ENCODE data around the gene NOS1AP.

Gene NOS1AP

GRCh38 chr1:162137179-162137960, 67.9 kb downstream of the NOS1AP start:
- DNase-seq (ENCODE audit: low read depth, low spot score): no peak

GRCh38 chr1:162138112-162138511, 68.6 kb downstream of the NOS1AP start:
- DNase-seq (ENCODE audit: low read depth, low spot score): no peak

GRCh38 chr1:162138599-162139181, 69.2 kb downstream of the NOS1AP start:
- no peak for DNase-seq (ENCODE audit: low read depth, low spot score)

DNA sequence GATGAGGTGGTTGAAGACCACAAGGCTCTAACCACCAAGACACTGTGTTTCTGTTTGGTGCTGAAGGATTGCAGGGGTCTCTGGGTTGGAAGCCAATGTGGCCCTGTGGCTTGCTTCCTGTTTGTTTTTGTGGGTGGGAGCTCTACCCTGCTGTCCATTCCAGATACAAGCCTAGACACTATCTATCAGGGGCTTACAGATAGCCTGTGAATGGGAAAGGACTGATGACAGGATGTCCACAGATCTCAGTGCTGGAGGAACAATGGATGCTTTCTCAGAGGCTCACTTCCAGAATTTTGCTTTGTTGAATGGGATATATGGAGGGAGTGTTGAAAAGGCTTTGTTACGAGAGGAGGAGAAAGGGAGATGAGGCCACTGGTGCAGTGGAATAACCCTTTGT, 69.7 kb downstream of the NOS1AP start:
- no peak for DNase-seq (ENCODE audit: low read depth, low spot score)

DNA sequence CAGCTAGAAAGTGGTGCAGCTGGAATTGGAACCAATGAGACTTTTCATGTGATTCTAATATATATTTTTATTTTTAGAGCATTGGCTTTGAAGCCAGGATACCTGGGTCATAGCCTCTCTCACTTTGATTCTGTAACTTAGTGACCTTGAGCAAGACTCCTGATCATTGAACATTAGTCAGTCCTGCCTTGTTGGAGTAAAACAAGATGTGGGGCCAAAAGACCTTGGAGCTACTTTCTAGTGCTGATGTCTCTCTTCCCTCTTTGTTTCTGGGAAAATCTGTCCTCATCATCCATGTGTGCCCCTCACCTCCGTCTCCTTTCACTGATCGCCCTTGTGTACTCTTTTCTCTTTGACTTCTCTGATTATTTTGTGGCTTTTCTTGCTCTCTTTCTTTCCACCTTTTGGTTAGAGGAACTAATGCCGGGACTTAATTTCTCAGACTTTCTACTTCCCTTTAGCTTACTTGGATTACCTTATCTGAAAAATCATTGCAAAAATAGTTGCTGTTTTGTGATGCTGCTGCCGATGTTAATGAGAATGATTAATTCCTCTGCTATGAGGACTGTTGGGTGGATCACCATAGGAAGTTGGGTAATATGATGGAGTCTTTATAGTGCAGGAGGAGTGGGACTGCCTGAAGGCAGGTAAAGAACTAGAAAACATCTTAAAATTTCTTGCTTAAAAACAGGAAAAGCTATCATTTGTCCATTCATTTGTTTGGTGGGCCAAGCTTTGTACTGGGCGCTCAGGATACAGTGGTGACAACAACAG, 72.0 kb downstream of the NOS1AP start:
- DNase-seq (ENCODE audit: low read depth, low spot score): no peak

DNA sequence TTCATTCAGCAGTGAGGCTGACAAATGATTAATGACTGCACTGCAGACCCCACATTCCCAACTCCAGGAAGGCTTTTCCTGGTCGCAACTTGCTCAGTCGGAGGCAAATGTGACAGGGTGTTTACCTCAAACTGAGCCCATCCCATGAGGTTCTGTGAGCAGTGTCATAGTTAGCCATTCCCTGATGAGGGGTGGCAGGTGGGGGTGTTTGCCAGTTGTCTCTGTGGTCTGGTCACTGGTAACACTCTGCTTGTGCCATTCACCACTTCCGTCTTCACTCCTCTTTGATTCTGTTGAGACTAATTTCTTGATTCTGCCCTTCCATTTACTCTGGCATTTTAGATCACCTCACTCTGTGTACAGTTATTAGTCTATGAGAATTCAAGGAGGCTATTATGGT, 73.5 kb downstream of the NOS1AP start:
- DNase-seq (ENCODE audit: low read depth, low spot score): no peak

DNA sequence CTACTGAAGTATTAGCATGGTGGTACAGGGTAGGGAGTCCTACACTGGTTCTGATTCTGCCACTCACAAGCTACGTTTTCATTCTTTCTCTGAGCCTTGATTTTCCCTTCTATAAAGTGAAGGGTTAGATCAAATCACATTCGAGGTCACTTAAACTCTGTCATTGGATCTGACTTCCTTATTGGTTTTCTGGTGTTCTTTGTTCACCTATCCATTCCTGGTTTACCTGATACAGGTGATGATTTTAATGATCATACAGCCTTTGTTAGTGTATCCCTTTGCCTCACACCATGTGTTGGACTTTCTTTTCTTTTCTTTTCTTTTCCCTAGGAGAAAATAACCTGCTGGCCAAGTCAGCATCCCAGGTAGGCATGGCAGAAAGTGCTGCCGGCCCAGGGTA, 74.8 kb downstream of the NOS1AP start:
- no peak for DNase-seq (ENCODE audit: low read depth, low spot score)

GRCh38 chr1:162144853-162145252, 75.4 kb downstream of the NOS1AP start:
- no peak for DNase-seq (ENCODE audit: low read depth, low spot score)

DNA sequence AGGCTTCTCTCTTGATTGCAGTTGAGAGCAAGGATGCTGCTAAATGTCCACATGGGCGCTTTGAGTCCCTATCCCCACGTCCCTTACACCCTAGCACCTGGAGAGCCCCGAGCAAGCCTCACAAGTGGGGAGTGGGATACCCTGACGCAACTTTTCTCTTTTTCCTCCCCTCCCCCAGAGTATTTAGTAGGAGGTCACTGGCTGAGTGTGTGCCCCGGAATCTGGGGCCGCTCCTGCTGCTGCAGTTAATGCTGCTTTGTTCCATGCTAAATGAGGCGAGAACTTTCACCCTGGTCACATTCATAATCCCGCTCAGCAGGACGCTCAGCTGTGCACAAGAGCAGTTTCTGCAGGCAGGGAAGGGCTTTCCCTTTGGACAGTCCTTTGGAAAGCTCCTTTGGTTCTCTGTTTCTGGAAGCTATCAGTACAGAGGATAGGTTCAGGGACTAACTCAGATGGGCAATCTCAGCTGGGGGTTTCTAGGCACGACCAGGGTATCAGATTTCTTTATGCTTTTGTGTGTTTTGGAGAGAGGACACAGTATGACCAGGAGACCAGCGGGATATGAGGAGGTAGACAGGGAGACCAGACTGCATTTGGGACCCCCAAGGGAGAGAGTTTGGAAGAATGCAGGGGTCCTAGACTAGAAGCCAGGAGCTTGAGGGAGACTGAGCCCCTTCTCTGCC, 75.9 kb downstream of the NOS1AP start:
- DNase-seq (ENCODE audit: low read depth, low spot score): no peak

GRCh38 chr1:162145966-162146696, 76.6 kb downstream of the NOS1AP start:
- no peak for DNase-seq (ENCODE audit: low read depth, low spot score)

DNA sequence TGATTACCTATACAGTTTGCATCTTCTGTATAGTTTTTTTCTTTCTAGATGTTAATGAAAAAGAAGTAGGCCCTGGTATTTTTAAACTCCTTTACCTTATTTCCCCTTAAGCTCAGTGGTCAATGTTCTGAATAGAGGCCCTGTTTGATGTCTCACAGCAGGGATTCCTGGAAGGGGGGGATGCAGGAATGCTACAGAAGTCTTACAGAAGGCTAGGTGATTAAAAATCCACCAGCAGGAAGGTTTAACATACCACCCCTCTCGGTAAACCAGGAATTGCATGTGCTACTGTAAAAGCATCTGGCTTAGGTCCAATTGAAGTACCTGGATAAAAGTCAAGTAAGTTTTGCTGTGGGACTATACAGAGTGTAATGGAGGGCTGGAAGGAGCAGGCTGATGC, 78.3 kb downstream of the NOS1AP start:
- no peak for DNase-seq (ENCODE audit: low read depth, low spot score)

GRCh38 chr1:162150112-162150511, 80.6 kb downstream of the NOS1AP start:
- DNase-seq (ENCODE audit: low read depth, low spot score): no peak

- DNase-seq (ENCODE audit: low read depth, low spot score): no peak
Observed at GRCh38 chr1:162151900-162152829, 82.7 kb downstream of the NOS1AP start.

GRCh38 chr1:162153374-162153773, 83.9 kb downstream of the NOS1AP start:
- no peak for DNase-seq (ENCODE audit: low read depth, low spot score)

- no peak for DNase-seq (ENCODE audit: low read depth, low spot score)
Observed at GRCh38 chr1:162157469-162157868, 88.0 kb downstream of the NOS1AP start.

DNA sequence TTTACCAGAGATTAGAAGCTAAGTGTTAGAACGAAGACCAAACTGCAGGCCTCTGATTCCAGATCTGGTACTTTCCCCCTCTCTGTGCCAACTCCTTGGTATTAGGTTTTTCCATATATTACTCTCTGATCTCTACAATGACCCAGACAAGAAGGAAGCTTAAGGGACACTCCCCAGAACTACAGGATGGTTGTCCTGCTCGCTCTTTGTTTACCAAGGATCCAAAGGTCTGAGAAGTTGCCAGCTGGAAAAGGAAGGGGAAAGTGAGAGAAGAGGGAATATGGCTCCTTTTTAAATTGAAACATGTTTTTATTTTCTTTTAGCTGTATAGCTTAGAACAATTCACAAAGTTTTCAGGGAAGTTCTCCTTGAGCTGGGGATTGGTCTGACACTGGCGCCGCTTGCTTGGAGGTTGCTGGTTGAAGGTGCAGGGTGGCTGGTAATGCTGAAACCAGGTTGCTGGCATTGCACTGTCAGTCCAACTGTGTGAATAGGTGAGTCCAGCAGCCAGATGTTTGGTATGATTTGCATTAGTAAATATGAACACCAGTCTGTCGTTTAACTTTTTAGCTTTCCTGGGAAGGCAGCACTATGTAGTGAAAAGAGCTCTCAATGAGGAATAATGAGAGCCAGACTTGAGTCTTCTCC, 89.3 kb downstream of the NOS1AP start:
- DNase-seq (ENCODE audit: low read depth, low spot score): no peak

DNA sequence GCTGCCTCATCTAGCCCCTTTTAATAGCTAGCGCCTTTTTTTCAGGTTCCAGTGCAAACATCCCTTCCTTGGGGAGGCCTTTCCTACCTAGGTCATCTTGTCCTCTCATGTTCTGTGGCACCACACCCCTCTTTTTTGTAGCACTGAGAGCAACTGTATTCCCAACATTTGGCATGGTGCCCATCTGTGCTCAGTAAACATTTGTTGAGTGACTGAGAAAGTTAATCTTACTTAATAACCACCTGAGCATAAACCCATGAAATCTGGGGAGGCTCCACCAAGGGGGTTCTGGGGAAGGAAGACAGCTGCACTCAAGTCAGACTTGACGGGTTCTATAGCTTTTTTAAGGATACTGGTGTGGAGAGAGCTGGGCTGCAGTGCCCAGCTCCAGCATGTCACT, 90.0 kb downstream of the NOS1AP start:
- DNase-seq (ENCODE audit: low read depth, low spot score): no peak

GRCh38 chr1:162161916-162162550, 92.5 kb downstream of the NOS1AP start:
- DNase-seq (ENCODE audit: low read depth, low spot score): no peak

DNA sequence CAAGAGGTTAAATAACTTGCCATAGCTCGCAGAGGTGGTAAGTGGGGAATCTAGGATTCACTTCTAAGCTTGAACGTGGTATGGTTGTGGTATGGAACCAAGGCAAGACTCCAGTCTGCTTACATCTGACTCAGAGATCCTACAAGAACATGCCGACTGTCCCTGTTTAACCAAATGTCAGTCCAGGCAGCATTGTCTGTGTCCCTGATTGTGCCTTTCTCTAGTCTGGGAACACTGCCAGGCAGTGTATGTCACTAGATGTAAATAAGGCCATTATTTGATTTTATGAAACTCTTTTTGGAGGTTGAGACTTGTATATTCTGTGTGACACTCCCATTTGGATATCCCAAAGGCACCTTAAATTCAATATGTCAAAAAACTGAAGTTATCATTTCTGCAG, 96.0 kb downstream of the NOS1AP start:
- no peak for DNase-seq (ENCODE audit: low read depth, low spot score)

All from brain pericyte (primary cell).